ENCODE data around the gene PLCB2. TPM values are rescaled to one million over a fixed set of nuclear protein-coding genes. Genes with fewer than 3 reads are reported as not detected.

PLCB2 gene
- total RNA-seq, 1 experiment from 2014 or later: 7.4 TPM

GRCh38 chr15:40325188-40325587 lies 17.5 kb upstream of the PLCB2 start:
- Mint-ChIP-seq H3K4me1 (peaks cover 66 to 70% of the 10 kb centered on the region in 2 experiments), H3K4me3 (peak overlapping the region; percentile 67 to 85), H3K9me3 (peaks cover 0 to 10% of the 10 kb centered on the region in 2 experiments; a peak in 2 of 5 replicates), H3K27ac (no peak overlapping the region; a peak in 1 of 7 replicates), H3K36me3 (ENCODE audit: insufficient read depth in 1 of 3, low read depth in 3 of 3) (peaks cover 4 to 24% (median 10%) of the 10 kb centered on the region in 3 experiments; a peak in 6 of 7 replicates), H3K27me3 (ENCODE audit: low read depth) (peaks cover 38% of the 10 kb centered on the region)
- H3K4me1 ChIP-seq (ENCODE audit: insufficient read depth, low read length): peaks cover 25% of the 10 kb centered on the region; the same call in 1 of the 2 replicates
- no peaks in the 10 kb centered on the region for H3K79me1 ChIP-seq (ENCODE audit: insufficient read depth, low read depth, low read length, poor library complexity, severe bottlenecking)
- H3K9me3 ChIP-seq (ENCODE audit: control insufficient read depth, low read depth, low read length): no peaks in the 10 kb centered on the region
- H2BK5ac ChIP-seq (ENCODE audit: insufficient read length, low read length): no peak overlapping the region
- H2AK5ac ChIP-seq (ENCODE audit: insufficient read length, low read length): no peak overlapping the region
- no peak overlapping the region for H3K4ac ChIP-seq (ENCODE audit: low read depth, low read length)
- no peak overlapping the region for H3T11ph ChIP-seq (ENCODE audit: low read length)
- H3K79me2 ChIP-seq (ENCODE audit: insufficient read depth, low read length): no peaks in the 10 kb centered on the region
- H3K56ac ChIP-seq (ENCODE audit: insufficient read length, low read depth, low read length): no peak overlapping the region
- H4K20me1 ChIP-seq (ENCODE audit: control insufficient read depth, insufficient read depth, insufficient read length): no peaks in the 10 kb centered on the region
- peak overlapping the region; percentile 58 for H3K4me2 ChIP-seq (ENCODE audit: insufficient read depth, insufficient read length, low read length)
- no peak overlapping the region for H2AFZ ChIP-seq (ENCODE audit: low read length)
- H3K27me3 ChIP-seq (ENCODE audit: insufficient read depth, low read length): no peaks in the 10 kb centered on the region; the same call in 1 of the 2 replicates
- H2BK15ac ChIP-seq (ENCODE audit: low read depth, low read length): no peak overlapping the region
- H3K27ac ChIP-seq (ENCODE audit: insufficient read length, low read depth, low read length): no peak overlapping the region
- no peak overlapping the region for H3K9ac ChIP-seq (ENCODE audit: extremely low read depth, insufficient read length, low read length)
- H4K5ac ChIP-seq (ENCODE audit: insufficient read length, low read depth, low read length): no peak overlapping the region
- H4K8ac ChIP-seq (replicated peaks; ENCODE audit: insufficient read length, low read depth, low read length): no peak overlapping the region
- H3K18ac ChIP-seq (ENCODE audit: insufficient read length, low read depth, low read length): no peak overlapping the region
- H4K91ac ChIP-seq (ENCODE audit: insufficient read length, low read depth, low read length): no peak overlapping the region
- H2BK12ac ChIP-seq (ENCODE audit: insufficient read length, low read depth, low read length): no peak overlapping the region
- H2BK120ac ChIP-seq (ENCODE audit: low read depth, low read length, poor library complexity, severe bottlenecking): no peak overlapping the region
- no peak overlapping the region for H2BK20ac ChIP-seq (ENCODE audit: low read depth, low read length, poor library complexity, severe bottlenecking)
- no peak for TF ChIP-seq CTCF (conservative IDR thresholded peaks at IDR 0.05)
- no peak overlapping the region for H3K23ac ChIP-seq (ENCODE audit: insufficient read length, low read depth, low read length)
- H3K14ac ChIP-seq (ENCODE audit: insufficient read depth, low read length): no peak overlapping the region
- peaks cover 10% of the 10 kb centered on the region for H3K23me2 ChIP-seq (ENCODE audit: insufficient read length, low read depth, low read length, poor library complexity, severe bottlenecking)
- DNase-seq: no peak
- no CpG with 5 or more reads among the region's 2 CpGs for WGBS (ENCODE audit: extremely low coverage, insufficient read length, low lambda C conversion rate)

Measured in H9 (cell line).